Peyer's patch (tissue), 4 donors: ENCODE measurements around the gene RIMKLB.

ENCODE experiments used
- POLR2A ChIP-seq, 2 donors: fragments of 450-650 bp; IDR thresholded peaks; one replicate each; pipeline ENCODE4 v1.5.1; 2017; ENCODE audit warnings: antibody characterized with exemption in 2 of 2, mild to moderate bottlenecking in 2 of 2, moderate library complexity in 2 of 2
- TF ChIP-seq, protein P1 (sequence below), 6 experiments: fragments of 450-650 bp in 4 of 6; fragments of 200-600 bp in 2 of 6; sonication (generic) in 1 of 6; IDR thresholded peaks; one replicate each; pipeline ENCODE4 v1.5.1; 2017 to 2019; ENCODE audit warnings: antibody characterized with exemption in 6 of 6, mild to moderate bottlenecking in 3 of 6, moderate library complexity in 1 of 6

DNA sequence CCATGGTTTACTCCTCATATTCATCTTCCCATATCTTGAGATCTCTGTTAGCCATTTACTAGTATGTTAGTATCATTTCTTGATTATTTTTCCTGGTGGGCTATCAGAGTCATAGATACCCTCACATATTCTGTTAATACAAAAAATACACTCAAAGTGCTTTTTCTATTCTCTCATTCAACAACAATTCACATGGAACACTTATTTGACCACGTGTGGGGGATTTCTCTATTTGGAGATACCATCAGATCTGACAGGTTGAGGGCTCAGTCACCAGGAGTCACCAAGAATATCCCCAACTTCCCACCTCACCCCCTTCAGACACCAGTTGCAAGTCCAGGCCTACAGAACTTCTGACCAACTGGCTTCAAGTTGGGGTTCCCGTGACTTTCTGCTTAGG, 72.7 kb downstream of the RIMKLB start:
- TF ChIP-seq, protein P1, sequence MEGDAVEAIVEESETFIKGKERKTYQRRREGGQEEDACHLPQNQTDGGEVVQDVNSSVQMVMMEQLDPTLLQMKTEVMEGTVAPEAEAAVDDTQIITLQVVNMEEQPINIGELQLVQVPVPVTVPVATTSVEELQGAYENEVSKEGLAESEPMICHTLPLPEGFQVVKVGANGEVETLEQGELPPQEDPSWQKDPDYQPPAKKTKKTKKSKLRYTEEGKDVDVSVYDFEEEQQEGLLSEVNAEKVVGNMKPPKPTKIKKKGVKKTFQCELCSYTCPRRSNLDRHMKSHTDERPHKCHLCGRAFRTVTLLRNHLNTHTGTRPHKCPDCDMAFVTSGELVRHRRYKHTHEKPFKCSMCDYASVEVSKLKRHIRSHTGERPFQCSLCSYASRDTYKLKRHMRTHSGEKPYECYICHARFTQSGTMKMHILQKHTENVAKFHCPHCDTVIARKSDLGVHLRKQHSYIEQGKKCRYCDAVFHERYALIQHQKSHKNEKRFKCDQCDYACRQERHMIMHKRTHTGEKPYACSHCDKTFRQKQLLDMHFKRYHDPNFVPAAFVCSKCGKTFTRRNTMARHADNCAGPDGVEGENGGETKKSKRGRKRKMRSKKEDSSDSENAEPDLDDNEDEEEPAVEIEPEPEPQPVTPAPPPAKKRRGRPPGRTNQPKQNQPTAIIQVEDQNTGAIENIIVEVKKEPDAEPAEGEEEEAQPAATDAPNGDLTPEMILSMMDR (IDR thresholded peaks at IDR 0.05), result no peak
- TF ChIP-seq POLR2A (IDR thresholded peaks at IDR 0.05), result no peak
